HG02943 (cell line): ENCODE results near the gene ORC2.

ENCODE experiments used
- ATAC-seq: cut with Tn5 transposase; IDR thresholded peaks from one replicate; pipeline ENCODE4 v1.9.1; 2021; ENCODE audit warnings: mild to moderate bottlenecking, low read depth, moderate library complexity; ENCODE audit not compliant: unreplicated experiment

Gene ORC2

GRCh38 chr2:200862532-200863000 is 100.9 kb downstream of the ORC2 start:
- no peak for ATAC-seq

- ATAC-seq, result no peak
These were observed 101.8 kb downstream of the ORC2 start for GRCh38 chr2:200861617-200862155.

GRCh38 chr2:200860092-200860795 is 103.2 kb downstream of the ORC2 start:
- no peak for ATAC-seq
